HepG2 (cell line): ENCODE measurements around the gene OR10V1. TPM values are rescaled to one million over a fixed set of nuclear protein-coding genes. Genes with fewer than 3 reads are reported as not detected.

Source experiments
- CEBPB ChIP-seq: IDR thresholded peaks from 2 replicates; pipeline ENCODE4 v1.6.1; 2011; ENCODE audit warnings: low read depth, low read length, improper control_type of control experiment, borderline replicate concordance
- DMAP1 ChIP-seq: IDR thresholded peaks from 2 replicates; pipeline ENCODE4 v1.6.1; 2016
- ESRRA ChIP-seq: sonication (generic); formaldehyde crosslinking; IDR thresholded peaks from 2 replicates; pipeline ENCODE4 v1.5.1; 2020; ENCODE audit warnings: mild to moderate bottlenecking, low read depth, missing genetic modification reagents
- GABPA ChIP-seq, 2 experiments: IDR thresholded peaks; 2 replicates each; pipeline ENCODE4 v1.6.1; 2011 to 2016; ENCODE audit warnings: low read depth in 2 of 2, low read length in 1 of 2, missing biosample characterization in 1 of 2, missing genetic modification characterization in 1 of 2
- GABPB1 ChIP-seq: IDR thresholded peaks from 2 replicates; pipeline ENCODE4 v1.6.1; 2016; ENCODE audit warnings: mild to moderate bottlenecking, missing genetic modification reagents, moderate library complexity, missing compliant biosample characterization
- KMT2A ChIP-seq: sonication (generic); formaldehyde crosslinking; IDR thresholded peaks from 2 replicates; pipeline ENCODE4 v1.4.0; 2020; ENCODE audit warnings: missing genetic modification reagents
- MAZ ChIP-seq, 2 experiments: sonication (generic) in 1 of 2; formaldehyde crosslinking in 1 of 2; IDR thresholded peaks; 2 replicates each; pipeline versions ENCODE4 v1.5.0 to v1.6.1; 2012 to 2020; ENCODE audit warnings: low read depth in 2 of 2, mild to moderate bottlenecking in 2 of 2, borderline replicate concordance in 1 of 2, improper control_type of control experiment in 1 of 2, low read length in 1 of 2, missing genetic modification reagents in 1 of 2, moderate library complexity in 1 of 2
- MBD4 ChIP-seq: IDR thresholded peaks from 2 replicates; pipeline ENCODE4 v1.6.1; 2012; ENCODE audit warnings: low read length, inconsistent platforms, borderline replicate concordance
- SIN3A ChIP-seq: IDR thresholded peaks from 2 replicates; pipeline ENCODE4 v1.6.1; 2011; ENCODE audit warnings: low read depth, mild to moderate bottlenecking, control low read depth, low read length, borderline replicate concordance
- SIN3B ChIP-seq: fragments of 150-350 bp; IDR thresholded peaks from 2 replicates; pipeline ENCODE4 v1.6.1; 2014; ENCODE audit warnings: low read length
- STAG1 ChIP-seq: sonication (generic); formaldehyde crosslinking; IDR thresholded peaks from 2 replicates; pipeline ENCODE4 v1.4.0; 2020; ENCODE audit warnings: missing genetic modification reagents
- TEAD3 ChIP-seq: optimal IDR thresholded peaks from 2 replicates; pipeline ENCODE3; 2016; ENCODE audit warnings: borderline replicate concordance
- TGIF2 ChIP-seq: IDR thresholded peaks from 2 replicates; pipeline ENCODE4 v1.6.1; 2016; ENCODE audit warnings: control low read depth, missing compliant biosample characterization
- ZNF431 ChIP-seq: sonication (generic); formaldehyde crosslinking; IDR thresholded peaks from 2 replicates; pipeline ENCODE4 v1.9.0; 2022; ENCODE audit warnings: missing genetic modification reagents, low read depth, mild to moderate bottlenecking, borderline replicate concordance
- ZNF501 ChIP-seq: sonication (generic); formaldehyde crosslinking; IDR thresholded peaks from 2 replicates; pipeline ENCODE4 v1.5.1; 2020; ENCODE audit warnings: mild to moderate bottlenecking, moderate library complexity, missing genetic modification reagents
- polyA plus RNA-seq, 8 experiments: library from polyadenylated mRNA; depleted of rRNA in 3 of 8; stranded (reverse) in 7 of 8; unstranded in 1 of 8; fragments of >200 nt; fragmentation: Illumina TruSeq in 4 of 8; extraction: Trizol in 4 of 8; gene quantifications; 2 replicates each; pipeline versions ENCODE4 v1.2.1 to v1.2.3, GENCODE V29; 2011 to 2016; ENCODE audit warnings: low read depth in 4 of 8, missing spikeins in 1 of 8, mixed read lengths in 1 of 8; ENCODE audit not compliant: insufficient read depth in 1 of 8
- total RNA-seq, 5 experiments: library from RNA; depleted of rRNA; stranded (reverse); fragments of >200 nt; fragmentation: Illumina TruSeq; extraction: Trizol; gene quantifications; 2 replicates each; pipeline ENCODE4 v1.2.3, GENCODE V29; 2016; ENCODE audit warnings: low read depth in 1 of 5
- TF ChIP-seq, protein P1 (sequence below): sonication (generic); formaldehyde crosslinking; IDR thresholded peaks from 2 replicates; pipeline ENCODE4 v1.5.0; 2020; ENCODE audit warnings: mild to moderate bottlenecking, missing genetic modification reagents, borderline replicate concordance
- TF ChIP-seq, protein P2 (sequence below): sonication (generic); formaldehyde crosslinking; IDR thresholded peaks from 2 replicates; pipeline ENCODE4 v1.8.1; 2023; ENCODE audit warnings: mild to moderate bottlenecking, missing genetic modification reagents

The OR10V1 gene
- total and polyA plus RNA-seq, 2 of the 13 experiments (the other 11 are each of a cell fraction or from before 2014, with no cell fraction given) = not detected

DNA sequence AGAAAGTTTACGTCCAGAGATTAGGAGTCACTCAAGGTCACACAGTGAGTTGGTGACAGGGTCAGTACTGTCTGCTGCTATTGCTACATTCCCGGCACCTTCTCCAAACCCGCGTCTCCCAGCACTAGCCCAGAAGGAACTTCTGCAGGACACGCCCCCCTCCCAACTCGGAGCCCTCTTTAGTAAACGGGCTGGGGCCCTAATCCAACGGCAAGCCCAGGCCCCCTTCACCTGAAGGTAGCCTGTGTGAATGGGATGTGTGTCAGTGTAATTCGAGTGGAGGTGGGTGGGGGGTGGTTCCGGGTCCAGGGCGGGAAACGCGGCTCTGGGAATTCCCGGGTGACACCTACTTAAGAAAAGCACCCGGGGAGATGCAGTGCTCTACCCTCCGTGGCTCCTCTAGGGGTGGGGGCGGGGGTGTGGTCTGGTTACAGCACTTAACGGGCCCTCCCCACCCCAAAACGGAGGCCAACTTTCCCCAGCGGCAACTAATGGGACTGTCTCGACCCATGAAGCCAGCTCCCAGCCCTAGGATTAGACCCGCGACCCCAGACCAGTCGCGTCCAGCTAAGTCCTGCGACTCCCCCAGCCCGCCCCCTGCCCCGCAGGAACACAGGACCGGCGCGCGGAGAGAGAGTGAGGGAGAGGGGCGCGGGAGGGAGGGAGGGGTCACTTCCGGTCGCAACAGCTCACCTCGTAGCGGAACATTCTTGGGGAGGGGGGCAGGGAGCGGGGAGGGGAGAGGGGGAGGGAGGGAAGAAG lies 45.3 kb downstream of the OR10V1 start (continued):
- TF ChIP-seq GABPA (IDR thresholded peaks at IDR 0.05; ENCODE audit: low read depth, low read length) (peak; percentile 38), GABPA (CRISPR knock-in tag; IDR thresholded peaks at IDR 0.05; ENCODE audit: low read depth) (peak; percentile 81), MAZ (IDR thresholded peaks at IDR 0.05; ENCODE audit: borderline replicate concordance, low read depth, low read length) (no peak; the same call in 1 of the 2 replicates), MAZ (CRISPR knock-in tag; IDR thresholded peaks at IDR 0.05; ENCODE audit: low read depth) (peak; percentile 3; the same call in 1 of the 2 replicates), GABPB1 (CRISPR knock-in tag) (peak; percentile 80), SIN3B (0 out of 2 replicates have a peak, but pooled peaks have one; percentile 12), KMT2A (CRISPR knock-in tag) (0 out of 2 replicates have a peak, but pooled peaks have one; percentile 3), DMAP1 (CRISPR knock-in tag) (peak; percentile 33; the same call in 1 of the 2 replicates), TEAD3 (no peak), STAG1 (CRISPR knock-in tag) (no peak), ZNF501 (CRISPR knock-in tag) (0 out of 2 replicates have a peak, but pooled peaks have one; percentile 23), SIN3A (peak; percentile 66; the same call in 1 of the 2 replicates), TGIF2 (CRISPR knock-in tag) (peak; percentile 77), CEBPB (peak; percentile 53; the same call in 1 of the 2 replicates), ESRRA (CRISPR knock-in tag) (0 out of 2 replicates have a peak, but pooled peaks have one; percentile 19), ZNF431 (CRISPR knock-in tag) (0 out of 2 replicates have a peak, but pooled peaks have one; percentile 34), MBD4 (no peak)
- TF ChIP-seq, protein P1, sequence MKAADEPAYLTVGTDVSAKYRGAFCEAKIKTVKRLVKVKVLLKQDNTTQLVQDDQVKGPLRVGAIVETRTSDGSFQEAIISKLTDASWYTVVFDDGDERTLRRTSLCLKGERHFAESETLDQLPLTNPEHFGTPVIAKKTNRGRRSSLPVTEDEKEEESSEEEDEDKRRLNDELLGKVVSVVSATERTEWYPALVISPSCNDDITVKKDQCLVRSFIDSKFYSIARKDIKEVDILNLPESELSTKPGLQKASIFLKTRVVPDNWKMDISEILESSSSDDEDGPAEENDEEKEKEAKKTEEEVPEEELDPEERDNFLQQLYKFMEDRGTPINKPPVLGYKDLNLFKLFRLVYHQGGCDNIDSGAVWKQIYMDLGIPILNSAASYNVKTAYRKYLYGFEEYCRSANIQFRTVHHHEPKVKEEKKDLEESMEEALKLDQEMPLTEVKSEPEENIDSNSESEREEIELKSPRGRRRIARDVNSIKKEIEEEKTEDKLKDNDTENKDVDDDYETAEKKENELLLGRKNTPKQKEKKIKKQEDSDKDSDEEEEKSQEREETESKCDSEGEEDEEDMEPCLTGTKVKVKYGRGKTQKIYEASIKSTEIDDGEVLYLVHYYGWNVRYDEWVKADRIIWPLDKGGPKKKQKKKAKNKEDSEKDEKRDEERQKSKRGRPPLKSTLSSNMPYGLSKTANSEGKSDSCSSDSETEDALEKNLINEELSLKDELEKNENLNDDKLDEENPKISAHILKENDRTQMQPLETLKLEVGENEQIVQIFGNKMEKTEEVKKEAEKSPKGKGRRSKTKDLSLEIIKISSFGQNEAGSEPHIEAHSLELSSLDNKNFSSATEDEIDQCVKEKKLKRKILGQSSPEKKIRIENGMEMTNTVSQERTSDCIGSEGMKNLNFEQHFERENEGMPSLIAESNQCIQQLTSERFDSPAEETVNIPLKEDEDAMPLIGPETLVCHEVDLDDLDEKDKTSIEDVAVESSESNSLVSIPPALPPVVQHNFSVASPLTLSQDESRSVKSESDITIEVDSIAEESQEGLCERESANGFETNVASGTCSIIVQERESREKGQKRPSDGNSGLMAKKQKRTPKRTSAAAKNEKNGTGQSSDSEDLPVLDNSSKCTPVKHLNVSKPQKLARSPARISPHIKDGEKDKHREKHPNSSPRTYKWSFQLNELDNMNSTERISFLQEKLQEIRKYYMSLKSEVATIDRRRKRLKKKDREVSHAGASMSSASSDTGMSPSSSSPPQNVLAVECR = peak; percentile 62
- TF ChIP-seq, protein P2, sequence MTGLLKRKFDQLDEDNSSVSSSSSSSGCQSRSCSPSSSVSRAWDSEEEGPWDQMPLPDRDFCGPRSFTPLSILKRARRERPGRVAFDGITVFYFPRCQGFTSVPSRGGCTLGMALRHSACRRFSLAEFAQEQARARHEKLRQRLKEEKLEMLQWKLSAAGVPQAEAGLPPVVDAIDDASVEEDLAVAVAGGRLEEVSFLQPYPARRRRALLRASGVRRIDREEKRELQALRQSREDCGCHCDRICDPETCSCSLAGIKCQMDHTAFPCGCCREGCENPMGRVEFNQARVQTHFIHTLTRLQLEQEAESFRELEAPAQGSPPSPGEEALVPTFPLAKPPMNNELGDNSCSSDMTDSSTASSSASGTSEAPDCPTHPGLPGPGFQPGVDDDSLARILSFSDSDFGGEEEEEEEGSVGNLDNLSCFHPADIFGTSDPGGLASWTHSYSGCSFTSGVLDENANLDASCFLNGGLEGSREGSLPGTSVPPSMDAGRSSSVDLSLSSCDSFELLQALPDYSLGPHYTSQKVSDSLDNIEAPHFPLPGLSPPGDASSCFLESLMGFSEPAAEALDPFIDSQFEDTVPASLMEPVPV (CRISPR knock-in tag) = no peak
